HPDE6-E6E7 (cell line): ENCODE results near the gene CDK11B.
"Not testable (repeated sequence)": the region's sequence is repeated elsewhere in the genome, so short reads cannot be mapped to it uniquely, and the experiment has no call there.

Experiments
- DNase-seq: peaks from one replicate; pipeline ENCODE4 v3.0.0; 2011; ENCODE audit warnings: missing footprints; ENCODE audit errors: extremely low spot score

Gene CDK11B

DNA sequence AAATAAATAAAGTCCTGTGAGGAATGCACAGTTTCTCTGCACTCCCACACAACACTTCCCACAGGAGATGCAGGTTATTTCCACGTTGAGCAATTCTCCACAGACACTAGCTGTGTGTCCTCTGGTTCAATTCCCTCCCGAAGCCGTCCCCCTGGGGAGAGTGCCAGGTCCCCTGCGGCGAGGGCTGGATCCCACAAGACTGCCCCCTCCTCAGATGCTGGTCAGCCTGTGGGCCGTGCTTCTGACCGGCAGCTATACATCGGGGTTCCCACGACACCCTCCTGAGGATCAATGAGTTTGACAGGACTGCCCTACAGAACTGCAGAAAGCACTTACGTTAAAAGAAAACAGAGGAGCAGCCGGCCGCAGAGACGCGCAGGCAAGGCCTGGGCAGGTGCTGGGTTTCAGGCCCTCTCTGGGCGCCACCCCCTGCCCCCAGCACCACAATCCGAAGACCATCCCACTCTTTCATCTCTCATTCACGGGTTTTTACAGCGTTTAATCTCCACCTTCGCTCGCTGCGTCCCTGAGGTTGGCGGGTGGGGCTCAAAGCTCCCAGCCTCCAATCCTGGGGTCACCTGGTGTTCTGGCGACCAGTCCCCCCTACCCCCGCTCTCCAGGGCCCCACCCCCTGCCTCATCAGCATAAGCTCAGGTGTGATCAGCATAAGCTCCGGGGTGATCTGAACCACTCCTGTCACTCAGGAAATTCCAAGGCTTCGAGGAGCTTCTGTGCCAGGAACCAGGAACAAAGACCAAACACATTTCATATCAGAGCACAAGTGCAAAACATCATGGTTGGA lies 24.5 kb upstream of the CDK11B start:
- no peak for DNase-seq

DNA sequence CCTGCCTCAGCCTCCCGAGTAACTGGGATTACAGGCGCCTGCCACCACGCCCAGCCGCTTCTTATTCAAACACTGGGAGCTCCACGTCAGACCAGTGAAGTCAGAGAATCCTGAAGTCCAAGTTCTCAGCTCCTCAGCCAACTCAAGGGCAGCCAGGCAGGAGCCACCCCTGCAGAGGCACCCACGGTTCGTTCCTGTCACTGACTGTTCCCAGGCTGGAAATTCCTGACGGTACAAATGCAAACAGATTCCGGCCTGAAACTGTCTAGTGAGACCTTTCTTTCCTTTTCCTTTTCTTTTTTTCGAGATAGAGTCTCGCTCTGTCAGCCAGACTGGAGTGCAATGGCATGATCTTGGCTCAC lies 22.1 kb upstream of the CDK11B start:
- no peak for DNase-seq

DNA sequence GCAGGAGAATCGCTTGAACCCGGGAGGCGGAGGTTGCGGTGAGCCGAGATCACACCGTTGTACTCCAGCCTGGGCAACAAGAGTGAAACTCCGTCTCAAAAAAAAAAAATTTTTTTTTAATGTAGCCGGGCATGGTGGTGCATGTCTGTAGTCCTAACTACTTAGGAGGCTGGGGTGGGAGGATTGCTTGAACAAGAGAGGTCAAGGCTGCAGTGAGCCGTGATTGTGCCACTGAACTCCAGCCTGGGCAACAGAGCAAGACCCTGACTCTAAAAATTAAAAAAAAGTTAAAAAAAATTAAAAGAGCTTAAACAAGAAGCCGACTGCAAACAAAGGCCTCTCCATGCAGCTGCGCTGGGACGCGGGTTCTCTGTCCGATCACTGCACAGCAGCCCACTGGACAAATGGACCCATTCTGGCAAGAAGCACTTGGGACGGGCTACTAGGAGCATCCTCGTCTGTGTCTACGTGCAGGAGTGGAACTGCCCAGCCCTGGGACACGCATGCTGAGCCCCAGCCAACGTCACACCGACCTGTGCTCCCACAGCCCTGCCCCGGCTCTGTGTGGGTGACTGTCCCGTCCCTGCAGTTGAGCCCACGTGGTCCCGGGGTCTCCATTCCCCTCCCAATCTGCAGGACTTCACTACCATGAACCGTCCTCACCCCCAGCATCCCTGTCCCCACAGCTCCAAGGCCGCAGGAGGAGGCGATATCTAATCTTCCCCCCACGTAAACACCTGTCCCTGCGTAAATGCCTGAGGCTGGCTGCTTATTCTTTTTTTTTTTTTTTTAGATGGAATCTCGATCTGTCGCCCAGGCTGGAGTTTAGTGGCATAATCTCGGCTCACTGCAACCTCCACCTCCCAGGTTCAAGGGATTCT lies 21.5 kb upstream of the CDK11B start:
- DNase-seq, result no peak

DNA sequence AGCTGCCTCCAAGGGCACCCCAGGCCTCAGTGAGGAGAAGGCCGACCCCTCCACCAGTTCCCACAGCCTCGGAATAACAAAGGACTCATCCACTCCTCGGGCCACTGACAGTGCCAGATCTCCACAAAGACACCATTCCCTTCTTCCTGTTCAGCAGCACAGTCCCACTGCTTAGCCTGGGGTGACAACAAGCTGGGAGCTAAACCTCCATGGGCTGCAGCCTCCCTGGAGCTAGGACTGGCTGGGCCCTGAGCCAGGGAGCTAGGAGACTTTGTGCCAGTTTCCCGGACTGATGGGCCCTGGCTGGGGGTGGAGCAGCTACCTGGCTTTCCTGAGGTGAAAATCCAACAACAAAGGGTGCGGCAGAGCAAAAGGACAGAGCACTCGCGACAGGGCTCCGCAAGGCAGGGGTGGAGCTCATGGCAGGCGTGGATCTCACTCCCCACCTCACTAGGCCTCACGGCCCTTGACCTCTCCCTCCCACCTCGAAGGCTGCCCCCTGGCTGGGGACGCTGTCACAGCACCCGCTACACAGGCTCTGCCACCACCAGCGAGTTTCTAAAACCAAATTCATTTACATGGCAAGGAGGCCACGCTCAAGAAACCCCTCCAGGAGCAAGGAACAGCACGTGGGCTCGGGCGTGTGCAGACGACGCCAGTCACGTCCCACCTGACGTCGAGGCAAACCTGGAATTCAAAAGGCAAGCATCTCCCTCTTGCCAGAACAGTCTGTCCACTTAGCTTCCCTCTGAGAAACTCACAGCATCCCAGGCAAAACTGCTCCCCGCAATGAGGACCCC lies 20.0 kb upstream of the CDK11B start:
- no peak for DNase-seq

DNA sequence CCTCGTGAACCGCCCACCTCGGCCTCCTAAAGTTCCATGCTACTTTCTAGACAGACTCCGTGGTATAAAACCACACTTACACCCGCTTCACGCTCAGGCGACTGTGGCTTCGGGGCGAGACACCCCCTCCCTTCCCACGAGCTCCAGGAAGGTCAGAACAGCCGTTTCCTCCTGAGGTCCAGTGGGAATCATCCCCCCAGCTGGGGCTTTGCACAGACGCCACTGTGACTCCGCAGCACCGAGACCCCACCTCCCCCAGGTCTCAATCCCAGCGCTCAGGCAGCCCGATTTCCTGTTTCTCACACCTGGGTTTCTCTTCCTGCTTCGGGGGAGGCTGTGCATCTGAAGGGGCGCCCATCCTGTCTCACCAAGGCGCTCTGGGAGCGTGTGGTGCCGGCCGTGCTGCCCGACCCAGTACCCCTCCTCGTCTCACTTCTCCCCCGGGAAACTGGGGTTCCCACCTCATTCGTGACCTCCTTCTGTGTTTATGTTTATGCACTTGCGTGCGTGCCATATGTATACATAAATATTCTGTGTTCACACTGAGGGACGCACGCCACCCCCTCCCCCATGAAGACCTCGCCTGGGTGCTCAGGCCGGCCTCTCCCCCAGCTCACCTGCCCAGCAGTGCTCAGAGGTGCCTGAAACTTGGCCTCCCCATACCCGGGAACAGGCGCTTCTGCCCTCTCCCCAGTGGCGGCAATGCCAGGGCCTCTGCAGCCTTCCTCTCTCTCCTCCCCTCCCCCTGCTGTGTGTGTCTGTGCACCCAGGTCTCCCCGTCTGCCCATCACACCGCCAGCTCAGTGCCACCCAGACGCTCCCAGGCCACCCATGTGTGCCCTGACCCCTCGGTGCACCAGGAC lies 19.1 kb upstream of the CDK11B start:
- DNase-seq, result no peak

DNA sequence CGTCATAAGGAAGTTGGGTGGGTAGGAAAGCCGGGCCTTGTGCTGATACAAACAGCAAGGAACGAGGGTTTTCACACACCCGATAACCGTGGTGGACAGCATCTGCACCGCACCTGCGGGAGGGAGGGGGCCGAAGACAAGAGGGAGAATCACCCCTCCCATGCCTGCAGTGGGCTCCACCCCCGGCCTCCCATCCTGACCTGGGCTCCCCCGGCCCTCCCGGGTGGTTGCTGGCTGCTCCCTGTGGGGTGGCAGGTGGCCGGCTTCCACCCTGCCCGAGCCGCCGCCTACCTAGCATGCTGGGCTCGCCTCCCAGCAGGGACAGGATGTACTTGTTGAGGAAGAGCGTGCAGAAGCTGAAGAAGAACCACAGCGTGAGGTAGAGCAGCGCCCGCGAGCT lies 17.3 kb upstream of the CDK11B start:
- DNase-seq, result not testable (repeated sequence)

DNA sequence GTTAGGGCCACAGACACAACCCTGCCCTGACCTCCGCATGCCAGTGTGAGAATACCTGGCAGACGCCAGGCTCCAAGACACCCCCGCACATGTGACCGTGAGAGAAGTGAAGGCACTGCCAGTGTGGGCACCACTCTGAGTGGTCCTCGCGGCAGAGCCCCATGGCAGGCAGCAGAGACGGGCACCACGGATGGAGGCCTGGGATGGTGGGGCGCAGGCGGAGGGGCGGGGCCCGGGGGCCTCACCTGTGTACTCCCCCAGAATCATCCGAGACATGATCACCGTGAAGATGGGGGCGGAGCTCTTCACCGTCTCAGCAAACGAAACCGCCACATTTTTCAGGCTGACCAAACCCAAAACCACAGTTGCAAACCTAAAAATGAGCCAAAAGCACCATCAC lies 16.4 kb upstream of the CDK11B start:
- not testable (repeated sequence) for DNase-seq

DNA sequence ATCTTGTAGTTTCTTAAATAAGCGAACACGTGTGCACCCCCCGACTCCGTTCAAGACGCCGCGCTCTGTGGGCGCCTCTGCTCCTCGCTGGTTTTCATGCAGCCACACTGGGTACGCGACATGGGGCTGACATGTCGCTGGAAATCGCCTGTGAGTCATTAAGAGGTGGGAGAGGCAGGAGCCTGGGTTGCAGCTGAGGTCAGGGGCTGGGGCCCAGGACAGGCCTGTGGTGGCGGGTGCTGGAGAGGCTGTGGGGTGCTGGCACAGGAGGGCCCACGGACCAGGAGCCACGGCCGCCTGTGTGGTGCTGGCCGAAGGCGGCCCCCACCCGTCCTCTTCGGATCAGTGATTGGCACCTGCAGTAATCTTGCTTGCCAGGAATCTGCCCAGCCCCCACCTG lies 16.0 kb upstream of the CDK11B start:
- DNase-seq, result not testable (repeated sequence)

DNA sequence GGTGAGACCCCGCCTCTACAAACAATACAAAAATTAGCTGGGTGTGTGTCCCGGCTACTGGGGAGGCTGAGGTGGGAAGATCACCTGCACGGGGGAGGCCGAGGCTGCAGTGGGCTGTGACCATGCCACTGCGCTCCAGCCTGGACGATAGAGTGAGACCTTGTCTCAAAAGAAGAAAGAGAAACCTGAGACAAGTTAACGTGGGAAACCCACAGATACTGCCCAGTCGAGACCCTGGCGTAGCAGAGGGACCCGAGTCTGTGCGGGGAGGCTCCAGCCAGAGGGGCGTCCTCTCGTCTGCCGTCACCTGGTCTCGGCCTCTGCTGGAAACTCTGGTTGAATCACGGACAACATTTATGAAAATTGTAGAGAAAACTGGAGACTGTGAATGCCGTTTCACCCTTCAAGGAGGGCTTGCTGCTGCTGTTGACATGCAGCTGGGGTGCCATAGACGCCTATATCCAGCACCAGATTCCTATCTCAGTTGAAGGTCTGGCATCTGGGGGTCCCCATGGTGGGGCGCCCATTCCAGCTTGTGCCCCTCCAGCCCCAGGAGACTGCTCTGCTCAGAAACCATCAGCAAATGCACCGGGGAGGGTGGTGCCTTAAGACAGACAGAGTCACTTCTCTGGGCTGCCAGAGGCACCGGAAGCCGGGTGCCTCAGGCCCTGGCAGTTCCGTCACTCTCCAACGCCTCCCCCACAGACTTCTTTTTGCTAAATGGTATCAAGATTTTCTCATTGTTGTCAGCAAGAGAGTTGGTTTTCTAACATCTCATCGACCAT lies 13.6 kb upstream of the CDK11B start:
- DNase-seq, result no peak

DNA sequence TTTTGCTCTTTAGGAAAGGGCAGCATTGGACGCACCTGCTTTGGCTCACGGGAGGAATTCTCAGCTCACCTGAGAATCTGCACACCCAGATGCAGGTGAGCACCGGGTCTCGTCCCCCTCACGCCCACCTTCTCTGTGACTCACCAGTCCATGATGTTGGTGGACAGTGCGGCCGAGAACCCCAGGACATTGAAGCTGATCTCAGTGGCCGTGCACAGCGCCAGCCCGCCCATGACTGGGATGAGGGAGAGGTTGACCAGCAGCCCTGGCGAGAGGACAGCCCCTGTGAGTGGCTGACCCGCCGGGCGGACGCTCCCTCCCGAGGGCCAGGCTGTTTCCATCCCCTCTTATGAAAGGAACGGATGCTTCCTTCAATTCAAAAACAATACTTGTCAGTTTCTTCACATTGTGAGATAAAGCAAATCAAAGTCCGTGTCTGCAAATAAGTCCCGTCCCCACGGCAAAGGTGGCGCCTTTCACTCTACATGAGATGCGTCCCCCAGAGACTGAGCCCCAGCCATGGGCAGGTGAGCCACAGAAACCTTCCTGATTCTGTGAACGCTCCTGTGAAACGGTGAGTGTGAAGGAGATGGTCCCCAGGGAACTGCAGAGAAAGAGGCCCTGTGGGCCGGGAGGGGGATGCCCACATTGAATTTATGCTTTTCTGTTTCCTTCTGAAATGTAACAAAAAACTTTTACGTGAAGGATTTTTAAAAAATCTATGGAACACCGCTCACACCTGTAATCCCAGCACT lies 12.7 kb upstream of the CDK11B start:
- no peak for DNase-seq

DNA sequence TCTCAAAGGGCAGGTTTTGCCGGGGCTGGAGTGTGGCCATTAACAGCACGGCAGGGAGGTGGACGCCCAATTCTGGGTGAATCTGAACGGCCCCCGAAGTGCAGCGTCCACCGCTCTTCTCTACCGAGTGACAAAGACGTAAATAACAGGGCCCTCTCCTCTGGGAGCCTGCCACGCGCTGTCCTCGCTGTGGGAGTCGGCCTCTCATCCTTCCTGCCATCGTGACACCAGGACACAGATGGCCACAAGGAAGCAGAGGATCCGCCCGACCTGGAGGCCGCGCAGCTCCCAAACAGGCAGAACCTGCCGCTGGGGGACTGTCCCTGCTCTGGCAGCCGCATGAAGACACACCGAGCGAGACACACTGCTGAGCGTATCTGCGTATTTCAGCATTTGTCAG lies 12.1 kb upstream of the CDK11B start:
- DNase-seq, result no peak

DNA sequence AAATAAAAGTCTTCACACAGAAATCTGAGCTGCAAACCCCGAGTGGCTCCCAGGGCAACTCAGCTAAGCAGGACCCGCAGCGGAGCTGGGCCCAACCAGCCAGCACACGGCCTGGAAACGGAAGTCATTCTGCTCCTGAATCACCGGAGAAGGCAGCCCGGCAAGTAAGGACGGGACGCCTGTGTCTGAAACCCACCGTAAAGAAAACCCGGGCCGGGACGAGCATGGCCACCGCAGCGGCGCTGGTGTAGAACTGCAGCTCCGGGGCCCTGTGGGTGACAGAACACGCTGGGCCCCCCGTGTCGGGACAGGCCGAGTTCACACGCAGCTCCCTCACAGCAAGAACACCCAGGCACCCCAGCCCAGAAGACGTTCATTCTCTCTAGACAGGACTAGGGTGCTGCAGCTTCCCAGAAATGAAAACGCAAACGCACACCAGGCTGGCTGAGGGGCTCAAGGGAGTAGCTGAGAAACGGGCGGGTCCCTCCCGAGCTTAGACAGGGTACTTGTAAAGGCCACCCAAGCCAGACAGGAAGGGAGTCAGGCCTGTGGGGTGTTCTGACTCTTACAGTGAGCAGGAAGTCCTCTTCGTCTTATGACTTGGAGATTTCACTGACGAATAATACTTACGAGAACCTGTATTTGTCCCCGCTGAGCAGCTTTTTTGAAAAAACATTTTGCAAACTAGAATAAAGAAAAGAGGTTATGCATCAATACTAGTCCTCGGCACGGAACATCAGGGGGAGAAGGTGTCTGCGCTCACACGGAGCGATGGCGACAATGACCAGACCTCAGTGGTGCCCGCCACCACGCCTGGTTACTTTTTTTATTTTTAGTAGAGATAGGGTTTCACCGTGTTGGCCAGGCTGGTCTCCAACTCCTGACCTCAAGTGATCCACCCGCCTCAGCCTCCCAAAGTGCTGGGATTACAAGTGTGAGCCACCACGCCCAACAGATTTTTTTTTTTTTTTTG lies 10.9 kb upstream of the CDK11B start:
- DNase-seq, result no peak

DNA sequence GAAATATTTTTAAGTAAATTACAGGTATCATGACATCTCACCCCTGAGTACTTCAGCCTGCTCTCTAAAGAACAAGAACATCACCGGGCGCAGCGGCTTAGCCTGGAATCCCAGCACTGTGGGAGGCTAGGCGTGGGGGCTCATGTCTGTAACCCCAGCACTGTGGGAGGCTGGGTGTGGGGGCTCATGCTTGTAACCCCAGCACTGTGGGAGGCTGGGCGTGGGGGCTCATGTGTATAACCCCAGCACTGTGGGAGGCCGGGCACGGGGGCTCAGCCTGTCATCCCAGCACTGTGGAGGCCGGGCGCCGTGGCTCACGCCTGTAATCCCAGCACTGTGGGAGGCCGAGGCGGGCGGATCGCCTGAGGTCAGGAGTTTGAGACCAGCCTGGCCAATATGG lies 7.7 kb upstream of the CDK11B start:
- no peak for DNase-seq

DNA sequence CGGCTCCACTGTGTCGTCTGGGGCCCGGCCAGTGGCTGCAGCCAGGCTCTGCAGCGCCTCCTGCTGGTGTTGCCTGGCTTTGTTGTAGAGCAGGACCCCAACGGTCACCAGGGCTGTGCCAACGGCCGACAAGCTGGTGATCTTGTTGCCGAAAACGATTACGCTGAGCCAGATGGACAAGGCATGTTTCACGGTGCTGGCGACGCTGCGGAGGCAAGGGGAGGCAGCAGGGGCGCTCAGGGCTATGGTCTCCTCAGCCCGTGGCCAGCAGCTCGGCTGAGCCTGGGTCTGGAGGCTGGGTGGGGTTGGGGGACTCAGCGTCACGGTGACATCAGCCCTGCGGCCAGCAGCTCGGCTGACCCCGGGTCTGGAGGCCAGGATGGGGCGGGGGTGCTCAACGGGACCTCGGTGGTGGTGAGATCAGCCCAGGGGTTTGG lies 7.0 kb upstream of the CDK11B start:
- no peak for DNase-seq

DNA sequence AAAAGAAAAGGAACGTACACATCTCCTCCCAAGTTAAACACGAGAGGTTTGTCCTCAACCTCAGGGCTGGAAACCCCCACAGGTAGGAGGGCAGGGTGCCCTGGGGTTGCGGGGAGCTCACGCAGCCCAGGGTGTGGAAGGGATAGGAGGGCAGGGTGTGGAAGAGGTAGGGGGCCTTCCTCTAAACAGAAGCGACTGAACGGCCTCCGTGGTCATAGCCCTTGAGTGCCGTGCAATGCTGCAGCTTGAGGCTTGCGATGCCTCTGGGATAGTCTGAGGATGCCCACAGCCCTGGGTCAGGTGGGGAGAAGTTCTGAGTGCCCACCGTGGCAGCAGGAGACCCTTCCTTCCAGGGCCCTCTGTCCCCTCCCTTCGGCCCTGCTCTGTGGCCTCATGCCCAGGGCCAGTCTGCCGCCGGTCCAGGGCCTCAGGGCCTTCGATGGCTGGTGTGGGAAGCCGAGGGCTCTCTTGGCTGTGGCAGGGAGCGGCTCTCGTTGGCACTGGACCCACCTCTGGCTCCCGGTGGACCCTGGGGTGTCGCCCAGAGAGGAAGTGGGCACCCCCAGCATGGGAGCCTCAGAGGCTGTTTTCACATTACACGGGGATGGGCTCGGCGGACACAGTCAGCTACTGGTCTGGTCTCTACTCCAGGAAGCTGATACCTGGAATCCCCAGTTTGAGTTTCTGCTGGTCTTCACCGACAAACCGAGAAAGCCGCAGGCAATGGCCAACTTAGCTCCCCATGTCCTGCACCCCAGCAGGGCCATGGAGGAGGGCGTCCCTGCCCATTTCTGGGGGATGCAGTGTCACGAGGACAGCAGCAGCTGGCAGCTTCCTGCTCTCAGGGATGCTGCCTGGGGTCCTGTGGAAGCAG lies 6.4 kb upstream of the CDK11B start:
- no peak for DNase-seq

DNA sequence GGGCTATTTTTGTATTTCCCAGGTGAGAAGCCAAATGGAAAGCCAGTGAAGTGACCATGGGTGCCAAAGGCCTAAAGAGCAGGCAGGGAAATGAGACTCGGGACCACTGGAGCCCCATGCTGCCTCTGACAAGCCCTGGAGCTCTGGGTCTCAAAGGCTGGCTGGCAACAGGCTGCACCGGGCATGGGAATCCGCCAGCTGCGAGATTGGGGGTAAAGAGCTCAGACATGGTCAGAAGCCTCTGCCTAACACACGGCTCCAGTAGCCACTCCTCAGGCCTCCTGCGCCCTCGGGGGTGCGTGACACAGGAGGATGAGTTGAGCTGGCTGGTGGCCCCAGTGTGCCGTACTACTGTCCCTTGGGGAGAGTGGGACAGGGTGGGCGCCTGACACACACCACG lies 5.5 kb upstream of the CDK11B start:
- DNase-seq, result not testable (repeated sequence)

DNA sequence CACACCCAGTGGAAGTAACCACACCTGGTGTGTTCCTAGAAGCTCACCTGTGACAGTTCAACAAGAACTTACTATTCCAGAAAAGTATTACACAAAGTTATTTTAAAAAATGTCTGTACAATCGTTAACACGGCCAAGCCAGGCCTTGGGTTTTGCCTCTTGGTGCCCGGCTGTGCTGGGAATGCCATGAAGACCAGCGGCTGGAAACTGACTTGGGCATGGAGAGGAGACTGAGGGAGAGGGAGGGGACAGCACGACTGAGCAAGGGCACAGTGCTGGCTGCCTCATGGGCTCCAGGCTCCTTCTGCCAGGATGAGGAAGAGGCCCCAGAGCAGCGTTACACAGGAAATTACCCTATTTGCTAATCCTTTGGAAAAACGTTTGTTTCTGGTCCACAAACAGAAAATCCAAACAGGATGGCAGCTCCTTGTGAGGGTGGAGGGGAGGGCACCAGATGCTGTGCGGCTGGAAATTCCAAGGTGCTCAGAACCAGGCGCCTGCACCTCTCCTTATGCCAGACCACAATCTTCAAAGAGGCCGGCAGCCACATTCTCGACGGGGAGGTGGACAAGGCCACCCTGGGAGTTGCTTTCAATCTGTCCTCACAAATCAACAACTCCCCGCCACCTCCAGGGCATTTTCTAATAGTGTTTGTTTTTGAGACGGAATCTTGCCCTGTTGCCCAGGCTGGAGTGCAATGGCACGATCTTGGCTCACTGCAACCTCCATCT lies 4.2 kb upstream of the CDK11B start:
- not testable (repeated sequence) for DNase-seq
